Uterus (tissue), 2 donors: ENCODE measurements around the gene KRT6B.

ENCODE experiments used
- CTCF ChIP-seq, 4 experiments: fragments of 200-600 bp in 2 of 4; fragments of 450-650 bp in 2 of 4; sonication (generic) in 2 of 4; IDR thresholded peaks; one replicate each; pipeline ENCODE4 v1.5.1; 2016 to 2019; ENCODE audit warnings: antibody characterized with exemption in 4 of 4, mild to moderate bottlenecking in 2 of 4, moderate library complexity in 1 of 4
- POLR2A ChIP-seq, 2 donors: fragments of 450-650 bp; IDR thresholded peaks; one replicate each; pipeline ENCODE4 v1.6.1; 2016; ENCODE audit warnings: antibody characterized with exemption in 2 of 2, mild to moderate bottlenecking in 1 of 2, moderate library complexity in 1 of 2

- TF ChIP-seq CTCF (IDR thresholded peaks at IDR 0.05) (no peak), POLR2A (IDR thresholded peaks at IDR 0.05) (no peak)
Observed at GRCh38 chr12:52434760-52435530, 17.0 kb downstream of the KRT6B start.
